Gastrocnemius medialis (tissue), 4 donors: ENCODE measurements around the gene STK4. TPM values are rescaled to one million over a fixed set of nuclear protein-coding genes. Genes with fewer than 3 reads are reported as not detected.

Source experiments
- ATAC-seq, 2 donors: fragments of 150-250 bp; one replicate each; pipeline ENCODE4 v1.9.1; 2016
- DNase-seq, 2 donors: peaks; one replicate each; pipeline ENCODE4 v3.0.0-alpha.2; 2019
- H3K27ac ChIP-seq, 4 donors: fragments of 200-600 bp; sonication (generic); 1 replicate in 1 of 4; 2 replicates in 3 of 4; pipeline ENCODE4 v1.5.1; 2016 to 2018; ENCODE audit warnings: mild to moderate bottlenecking in 2 of 4, moderate library complexity in 1 of 4
- H3K27me3 ChIP-seq, 3 donors: fragments of 200-600 bp; sonication (generic) in 2 of 3; 1 replicate in 1 of 3; 2 replicates in 2 of 3; pipeline versions ENCODE4 v1.5.1 to v1.6.0; 2016 to 2019; ENCODE audit warnings: mild to moderate bottlenecking in 1 of 3, moderate library complexity in 1 of 3
- H3K36me3 ChIP-seq, 2 donors: fragments of 200-600 bp; sonication (generic) in 1 of 2; one replicate each; pipeline ENCODE4 v1.5.1; 2017 to 2018
- H3K4me1 ChIP-seq, 2 donors: fragments of 200-600 bp; sonication (generic) in 1 of 2; one replicate each; pipeline ENCODE4 v1.5.1; 2016 to 2017; ENCODE audit warnings: mild to moderate bottlenecking in 2 of 2
- H3K4me3 ChIP-seq, 4 donors: fragments of 200-600 bp; sonication (generic) in 3 of 4; 1 replicate in 1 of 4; 2 replicates in 3 of 4; pipeline ENCODE4 v1.5.1; 2016 to 2019; ENCODE audit warnings: mild to moderate bottlenecking in 2 of 4
- H3K9me3 ChIP-seq, 3 donors: fragments of 200-600 bp; sonication (generic) in 2 of 3; 1 replicate in 1 of 3; 2 replicates in 2 of 3; pipeline ENCODE4 v1.5.1; 2016 to 2019
- POLR2A ChIP-seq, 2 donors: fragments of 450-650 bp; IDR thresholded peaks; one replicate each; pipeline ENCODE4 v1.6.1; 2017; ENCODE audit warnings: antibody characterized with exemption in 2 of 2, mild to moderate bottlenecking in 2 of 2, moderate library complexity in 2 of 2
- in situ Hi-C, 4 donors: fragments of 200-750 bp; cut with MboI; loops; one replicate each; pipeline versions ENCODE4 v1.15.0 to v1.8.0; 2017; ENCODE audit warnings: low sequenced_read_pairs in 4 of 4
- intact Hi-C: fragments of 100-400 bp; cut with DNase I; formaldehyde crosslinking; loops from one replicate; pipeline ENCODE4 v1.15.1; 2023; ENCODE audit warnings: low total_unique reads
- total RNA-seq, 4 donors: library from RNA; depleted of rRNA; stranded (reverse); fragments of >200 nt; gene quantifications; one replicate each; pipeline versions ENCODE4 v1.1.0 to v1.2.3, GENCODE V29; 2016
- TF ChIP-seq, protein P1 (sequence below), 5 experiments: fragments of 450-650 bp in 3 of 5; fragments of 200-600 bp in 2 of 5; sonication (generic) in 2 of 5; IDR thresholded peaks in 4 of 5; conservative IDR thresholded peaks in 1 of 5; 1 replicate in 4 of 5; 2 replicates in 1 of 5; pipeline ENCODE4 v1.5.1; 2016 to 2019; ENCODE audit warnings: antibody characterized with exemption in 5 of 5, mild to moderate bottlenecking in 3 of 5, moderate library complexity in 3 of 5

STK4 gene
- total RNA-seq, 4 donors from 2014 or later = 4.5 to 6.4 (median 5.5) TPM

DNA sequence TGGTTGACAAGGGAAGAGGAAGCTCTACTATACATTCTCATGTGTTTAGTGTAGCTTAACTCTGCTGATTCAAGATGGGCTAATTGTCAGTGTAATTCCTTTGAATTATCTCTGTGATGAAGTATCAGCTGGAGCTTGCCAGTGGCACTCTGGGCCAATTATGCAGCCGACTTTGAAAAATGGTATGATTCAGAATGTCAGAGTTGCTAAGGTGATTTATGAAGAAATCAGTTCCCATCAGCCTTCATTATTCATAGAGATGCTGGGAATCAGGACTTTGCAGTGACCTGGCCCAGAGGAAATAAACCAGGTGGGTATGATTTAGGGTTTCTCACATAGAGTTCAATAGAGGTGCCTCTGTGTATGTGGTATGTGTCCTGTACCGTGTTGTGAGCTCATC, 101.2 kb downstream of the STK4 start:
- H3K4me3 ChIP-seq = no peak overlapping the region
- no peaks in the 10 kb centered on the region for H3K36me3 ChIP-seq
- ATAC-seq (no peak), DNase-seq (no peak)
- no peaks in the 10 kb centered on the region for H3K9me3 ChIP-seq
- no peaks in the 10 kb centered on the region for H3K27me3 ChIP-seq
- no peak for TF ChIP-seq POLR2A (IDR thresholded peaks at IDR 0.05)
- H3K27ac ChIP-seq = no peak overlapping the region
- intact Hi-C loops = no loop called here
- in situ Hi-C loops = loop anchor here in 1 of 4 donors (25.0 kb wide), 1 partner anchor 105 kb away; the partner anchor contains the start of genes STK4 and TOMM34
- H3K4me1 ChIP-seq = peaks cover 11 to 13% of the 10 kb centered on the region in 2 donors

DNA sequence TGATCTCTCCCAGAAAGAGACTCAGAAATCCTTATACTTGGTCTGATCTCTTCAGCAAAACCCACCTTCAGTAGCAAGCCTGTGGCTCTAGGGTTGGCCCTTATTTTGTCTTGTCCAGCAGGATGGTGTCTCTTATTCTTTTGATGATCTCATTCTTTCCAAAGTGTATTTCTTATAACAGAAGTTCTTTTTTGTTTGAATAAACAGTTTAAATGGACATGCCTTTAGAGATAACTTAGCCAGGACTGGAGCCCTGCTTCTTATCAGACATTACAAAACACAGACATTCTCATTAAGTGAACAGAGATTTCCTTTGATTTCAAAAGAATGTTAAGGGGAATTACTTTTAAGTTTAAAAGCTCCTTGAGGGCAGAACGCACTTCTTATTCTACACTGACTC, 102.9 kb downstream of the STK4 start:
- Histone ChIP-seq H3K27ac (no peak overlapping the region), H3K27me3 (no peaks in the 10 kb centered on the region), H3K4me1 (peaks cover 11 to 13% of the 10 kb centered on the region in 2 donors), H3K9me3 (no peaks in the 10 kb centered on the region), H3K36me3 (no peaks in the 10 kb centered on the region), H3K4me3 (no peak overlapping the region)
- TF ChIP-seq, protein P1, sequence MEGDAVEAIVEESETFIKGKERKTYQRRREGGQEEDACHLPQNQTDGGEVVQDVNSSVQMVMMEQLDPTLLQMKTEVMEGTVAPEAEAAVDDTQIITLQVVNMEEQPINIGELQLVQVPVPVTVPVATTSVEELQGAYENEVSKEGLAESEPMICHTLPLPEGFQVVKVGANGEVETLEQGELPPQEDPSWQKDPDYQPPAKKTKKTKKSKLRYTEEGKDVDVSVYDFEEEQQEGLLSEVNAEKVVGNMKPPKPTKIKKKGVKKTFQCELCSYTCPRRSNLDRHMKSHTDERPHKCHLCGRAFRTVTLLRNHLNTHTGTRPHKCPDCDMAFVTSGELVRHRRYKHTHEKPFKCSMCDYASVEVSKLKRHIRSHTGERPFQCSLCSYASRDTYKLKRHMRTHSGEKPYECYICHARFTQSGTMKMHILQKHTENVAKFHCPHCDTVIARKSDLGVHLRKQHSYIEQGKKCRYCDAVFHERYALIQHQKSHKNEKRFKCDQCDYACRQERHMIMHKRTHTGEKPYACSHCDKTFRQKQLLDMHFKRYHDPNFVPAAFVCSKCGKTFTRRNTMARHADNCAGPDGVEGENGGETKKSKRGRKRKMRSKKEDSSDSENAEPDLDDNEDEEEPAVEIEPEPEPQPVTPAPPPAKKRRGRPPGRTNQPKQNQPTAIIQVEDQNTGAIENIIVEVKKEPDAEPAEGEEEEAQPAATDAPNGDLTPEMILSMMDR (IDR thresholded peaks at IDR 0.05 in 4 of 5, conservative IDR thresholded peaks at IDR 0.05 in 1 of 5) = no peak
- TF ChIP-seq POLR2A (IDR thresholded peaks at IDR 0.05) = no peak
- ATAC-seq (no peak), DNase-seq (no peak)
- intact Hi-C loops = no loop called here
- in situ Hi-C loops = loop anchor here in 1 of 4 donors (25.0 kb wide), 1 partner anchor 107 kb away; the partner anchor contains the start of genes STK4 and TOMM34

- in situ Hi-C loops = loop anchor here in 1 of 4 donors (25.0 kb wide), 1 partner anchor 109 kb away; the partner anchor contains the start of genes STK4 and TOMM34
- peak in 1 of 2 donors; percentile 20 for DNase-seq
These were observed 104.8 kb downstream of the STK4 start for GRCh38 chr20:45070932-45071632.

DNA sequence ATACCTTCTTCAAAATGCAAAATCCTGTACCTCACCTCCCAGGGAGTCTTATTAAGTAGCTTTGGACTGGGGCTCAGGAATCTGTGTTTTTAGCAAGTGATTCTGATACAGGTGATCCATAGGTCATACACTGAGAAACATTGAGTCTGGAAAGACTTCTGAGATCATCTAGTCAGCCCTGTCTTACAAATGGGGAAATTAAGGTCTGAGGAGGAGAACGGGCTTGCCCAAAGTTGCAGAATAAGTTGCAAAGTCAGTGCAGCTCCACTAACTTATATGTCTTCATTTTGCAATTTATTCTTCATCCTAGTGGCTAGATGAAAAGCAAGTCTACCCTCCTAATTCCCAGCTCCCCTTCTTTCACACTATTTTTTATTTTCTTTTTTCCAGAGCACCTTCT, 105.8 kb downstream of the STK4 start:
- Histone ChIP-seq H3K4me1 (peaks cover 7 to 11% of the 10 kb centered on the region in 2 donors), H3K36me3 (peaks cover 0 to 23% of the 10 kb centered on the region in 2 donors), H3K27me3 (no peaks in the 10 kb centered on the region), H3K9me3 (no peaks in the 10 kb centered on the region), H3K4me3 (no peak overlapping the region), H3K27ac (no peak overlapping the region)
- intact Hi-C loops (no loop called here), in situ Hi-C loops (loop anchor here in 1 of 4 donors (25.0 kb wide), 1 partner anchor 110 kb away; the partner anchor contains the start of genes STK4 and TOMM34)
- TF ChIP-seq, protein P1 (IDR thresholded peaks at IDR 0.05 in 4 of 5, conservative IDR thresholded peaks at IDR 0.05 in 1 of 5) = no peak
- TF ChIP-seq POLR2A (IDR thresholded peaks at IDR 0.05) = no peak
- ATAC-seq (no peak), DNase-seq (no peak)

More at GRCh38 chr20:45070932-45071632, 104.8 kb downstream of the STK4 start:
- TF ChIP-seq, protein P1 (IDR thresholded peaks at IDR 0.05 in 4 of 5, conservative IDR thresholded peaks at IDR 0.05 in 1 of 5) = no peak
- Histone ChIP-seq H3K27me3 (no peaks in the 10 kb centered on the region), H3K36me3 (peaks cover 0 to 15% of the 10 kb centered on the region in 2 donors), H3K4me3 (no peak overlapping the region), H3K27ac (peak overlapping the region in 3 of 4 donors; percentile 14 to 48 (median 35)), H3K4me1 (peaks cover 7 to 11% of the 10 kb centered on the region in 2 donors), H3K9me3 (no peaks in the 10 kb centered on the region)
- intact Hi-C loops = no loop called here
- peak; percentile 95 to 98 for ATAC-seq

- Histone ChIP-seq H3K36me3 (peaks cover 0 to 23% of the 10 kb centered on the region in 2 donors), H3K4me3 (no peak overlapping the region), H3K4me1 (peaks cover 7 to 11% of the 10 kb centered on the region in 2 donors), H3K27ac (no peak overlapping the region), H3K27me3 (no peaks in the 10 kb centered on the region), H3K9me3 (no peaks in the 10 kb centered on the region)
- intact Hi-C loops (no loop called here), in situ Hi-C loops (loop anchor here in 1 of 4 donors (25.0 kb wide), 1 partner anchor 111 kb away; the partner anchor contains the start of genes STK4 and TOMM34)
- ATAC-seq (no peak), DNase-seq (no peak)
- TF ChIP-seq POLR2A (IDR thresholded peaks at IDR 0.05) = no peak
- TF ChIP-seq, protein P1 (IDR thresholded peaks at IDR 0.05 in 4 of 5, conservative IDR thresholded peaks at IDR 0.05 in 1 of 5) = no peak
These were observed 106.9 kb downstream of the STK4 start for GRCh38 chr20:45073221-45073620.
